Activated B cell treated with CpG ODN at 0.5 μM for 24 hours (primary cell): ENCODE results near the gene TFAM. TPM values are rescaled to one million over a fixed set of nuclear protein-coding genes. Genes with fewer than 3 reads are reported as not detected.
"Not testable (repeated sequence)": the region's sequence is repeated elsewhere in the genome, so short reads cannot be mapped to it uniquely, and the experiment has no call there.

Experiments
- ATAC-seq: fragments of 200-7000 bp; cut with Tn5 transposase; one replicate; pipeline ENCODE4 v1.10.0; 2021; ENCODE audit warnings: low read depth, mild to moderate bottlenecking, moderate library complexity
- CTCF ChIA-PET: fragments of 350-600 bp; sonication (Branson Sonifier 250); formaldehyde crosslinking; loops from one replicate; lab custom pipeline; 2021; ENCODE audit warnings: antibody characterized with exemption; lab: Charles Lee
- POLR2A ChIA-PET: fragments of 350-600 bp; sonication (Branson Sonifier 250); formaldehyde crosslinking; loops from one replicate; lab custom pipeline; 2021; ENCODE audit warnings: antibody characterized with exemption; lab: Charles Lee
- DNase-seq: peaks from one replicate; pipeline ENCODE4 v3.0.0; 2022
- H3K27ac Mint-ChIP-seq: one replicate; pipeline ENCODE4 v1.8.0; 2020; ENCODE audit warnings: mixed read lengths
- H3K27me3 Mint-ChIP-seq: one replicate; pipeline ENCODE4 v1.8.0; 2021; ENCODE audit warnings: mixed read lengths
- H3K36me3 Mint-ChIP-seq: one replicate; pipeline ENCODE4 v1.8.0; 2021; ENCODE audit warnings: low read depth, mixed read lengths
- H3K4me1 Mint-ChIP-seq: one replicate; pipeline ENCODE4 v1.8.0; 2021; ENCODE audit warnings: mixed read lengths
- H3K4me3 Mint-ChIP-seq: one replicate; pipeline ENCODE4 v1.8.0; 2020; ENCODE audit warnings: mild to moderate bottlenecking, mixed read lengths
- H3K9me3 Mint-ChIP-seq: one replicate; pipeline ENCODE4 v1.8.0; 2020; ENCODE audit warnings: mixed read lengths
- intact Hi-C: fragments of 100-400 bp; cut with micrococcal nuclease; formaldehyde crosslinking; loops from one replicate; pipeline ENCODE4 v1.15.1; 2024
- total RNA-seq: library from RNA; stranded (reverse); gene quantifications from 2 replicates; pipeline ENCODE4 v1.2.3, GENCODE V29; 2022
- TF ChIP-seq, protein P1 (sequence below): fragments of 200-600 bp; IDR thresholded peaks from one replicate; pipeline ENCODE4 v1.8.0; 2022; ENCODE audit warnings: antibody characterized with exemption, mild to moderate bottlenecking

Gene TFAM
- total RNA-seq, 1 donor from 2014 or later = 60.2 TPM

DNA sequence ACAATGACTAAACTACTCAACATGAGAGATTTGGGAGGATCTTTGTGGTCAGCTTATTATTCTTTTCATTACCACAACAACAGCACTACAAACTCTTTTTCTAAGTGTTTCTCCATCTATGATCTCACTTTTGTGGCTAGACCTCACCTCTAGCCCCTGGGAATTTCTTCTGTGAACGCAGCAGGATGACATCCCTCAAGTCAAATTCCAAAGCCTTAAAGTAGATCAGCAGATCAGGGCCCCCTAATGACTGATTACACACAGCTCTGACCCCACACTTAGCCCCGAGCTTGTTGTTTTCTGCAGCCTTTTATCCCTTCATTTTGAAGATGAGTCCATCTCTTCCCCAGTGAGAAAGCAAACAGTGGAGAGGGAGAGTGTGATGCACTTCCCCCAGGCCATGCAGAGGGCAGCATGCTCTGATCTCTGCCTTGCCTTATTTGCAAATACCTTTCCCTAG, 27.3 kb downstream of the TFAM start:
- no peaks in the 10 kb centered on the region for H3K9me3 Mint-ChIP-seq
- DNase-seq (no peak), ATAC-seq (no peak)
- H3K27ac Mint-ChIP-seq = no peak overlapping the region
- TF ChIP-seq, protein P1, sequence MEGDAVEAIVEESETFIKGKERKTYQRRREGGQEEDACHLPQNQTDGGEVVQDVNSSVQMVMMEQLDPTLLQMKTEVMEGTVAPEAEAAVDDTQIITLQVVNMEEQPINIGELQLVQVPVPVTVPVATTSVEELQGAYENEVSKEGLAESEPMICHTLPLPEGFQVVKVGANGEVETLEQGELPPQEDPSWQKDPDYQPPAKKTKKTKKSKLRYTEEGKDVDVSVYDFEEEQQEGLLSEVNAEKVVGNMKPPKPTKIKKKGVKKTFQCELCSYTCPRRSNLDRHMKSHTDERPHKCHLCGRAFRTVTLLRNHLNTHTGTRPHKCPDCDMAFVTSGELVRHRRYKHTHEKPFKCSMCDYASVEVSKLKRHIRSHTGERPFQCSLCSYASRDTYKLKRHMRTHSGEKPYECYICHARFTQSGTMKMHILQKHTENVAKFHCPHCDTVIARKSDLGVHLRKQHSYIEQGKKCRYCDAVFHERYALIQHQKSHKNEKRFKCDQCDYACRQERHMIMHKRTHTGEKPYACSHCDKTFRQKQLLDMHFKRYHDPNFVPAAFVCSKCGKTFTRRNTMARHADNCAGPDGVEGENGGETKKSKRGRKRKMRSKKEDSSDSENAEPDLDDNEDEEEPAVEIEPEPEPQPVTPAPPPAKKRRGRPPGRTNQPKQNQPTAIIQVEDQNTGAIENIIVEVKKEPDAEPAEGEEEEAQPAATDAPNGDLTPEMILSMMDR = no peak
- H3K27me3 Mint-ChIP-seq = peaks cover 7% of the 10 kb centered on the region
- H3K36me3 Mint-ChIP-seq = no peaks in the 10 kb centered on the region
- POLR2A ChIA-PET = no interaction called here
- no peaks in the 10 kb centered on the region for H3K4me1 Mint-ChIP-seq
- intact Hi-C loops = no loop called here
- CTCF ChIA-PET = no interaction called here
- no peak overlapping the region for H3K4me3 Mint-ChIP-seq

DNA sequence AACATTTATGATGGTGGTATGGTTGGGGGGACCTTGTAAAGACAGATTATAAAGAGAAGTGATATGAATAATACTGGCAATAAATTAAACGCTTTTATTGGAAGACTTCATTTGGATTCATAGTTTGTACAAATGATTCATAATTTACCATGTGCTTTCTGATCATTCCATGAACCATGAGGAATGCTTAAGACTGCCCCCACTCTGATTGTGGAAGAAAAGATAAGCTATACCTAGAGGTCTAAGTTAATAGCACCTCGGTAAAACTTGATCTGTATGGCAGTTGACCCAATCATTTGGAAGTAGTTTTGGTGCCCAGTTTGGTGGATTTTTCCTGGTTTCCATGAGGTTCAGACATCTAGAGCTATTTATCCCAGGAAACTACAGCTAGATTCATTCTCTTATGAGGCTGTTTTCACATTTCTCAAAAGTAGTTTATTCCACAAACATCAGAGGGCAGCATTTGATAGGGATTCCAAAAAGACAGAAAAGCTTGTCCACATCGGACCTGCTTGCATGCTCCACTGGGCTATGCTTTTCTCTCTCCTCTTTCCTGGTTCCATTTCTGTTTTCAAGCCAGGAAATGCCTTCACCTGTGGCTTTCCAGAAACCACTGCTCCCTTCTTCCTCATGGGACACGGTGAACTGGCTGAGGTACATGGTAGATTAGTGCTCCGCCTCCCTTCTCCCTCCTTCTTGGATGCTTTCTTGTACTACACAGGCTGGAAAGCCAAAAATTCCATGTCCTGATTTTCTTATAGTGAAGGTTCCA, 29.2 kb downstream of the TFAM start:
- Mint-ChIP-seq H3K36me3 (no peaks in the 10 kb centered on the region), H3K27me3 (peaks cover 7% of the 10 kb centered on the region), H3K9me3 (no peaks in the 10 kb centered on the region), H3K4me1 (no peaks in the 10 kb centered on the region), H3K27ac (no peak overlapping the region), H3K4me3 (no peak overlapping the region)
- ATAC-seq = no peak
- ChIA-PET CTCF (interaction anchor here (1.4 kb wide), 1 partner anchor 114 kb away, joined by 3 read pairs; no protein-coding TSS in a partner anchor), POLR2A (no interaction called here)
- DNase-seq = no peak
- TF ChIP-seq, protein P1 = no peak
- intact Hi-C loops = no loop called here

DNA sequence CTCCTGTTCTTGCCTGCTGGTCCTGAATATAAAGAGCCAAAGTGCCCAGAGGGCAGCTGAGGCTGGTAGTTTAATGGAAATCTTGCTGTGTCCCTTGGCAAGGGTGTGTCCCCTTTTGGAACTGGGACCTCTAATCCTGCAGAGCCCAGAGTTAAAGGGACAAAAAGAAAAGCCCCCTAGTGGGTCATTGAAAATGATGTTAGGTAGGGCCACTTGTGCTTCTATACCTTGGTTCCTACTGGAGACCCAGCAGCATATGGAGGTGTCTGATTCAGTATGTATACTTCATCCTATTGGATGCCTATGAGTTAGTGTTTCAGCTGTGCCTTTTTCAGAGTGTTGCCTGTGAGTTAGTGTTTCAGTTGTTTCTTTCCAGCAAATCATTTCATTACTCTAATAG, 30.5 kb downstream of the TFAM start:
- CTCF ChIA-PET = no interaction called here
- POLR2A ChIA-PET = no interaction called here
- H3K27ac Mint-ChIP-seq = no peak overlapping the region

DNA sequence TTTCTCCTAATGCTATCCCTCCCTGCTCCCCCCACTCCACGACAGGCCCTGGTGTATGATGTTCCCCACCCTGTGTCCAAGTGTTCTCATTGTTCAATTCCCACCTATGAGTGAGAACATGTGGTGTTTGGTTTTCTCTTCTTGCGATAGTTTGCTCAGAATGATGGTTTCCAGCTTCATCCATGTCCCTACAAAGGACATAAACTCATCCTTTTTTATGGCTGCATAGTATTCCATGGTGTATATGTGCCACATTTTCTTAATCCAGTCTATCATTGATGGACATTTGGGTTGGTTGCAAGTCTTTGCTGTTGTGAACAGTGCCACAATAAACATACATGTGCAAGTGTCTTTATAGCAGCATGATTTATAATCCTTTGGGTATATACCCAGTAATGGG, 32.7 kb downstream of the TFAM start:
- intact Hi-C loops, DNase-seq, H3K36me3 Mint-ChIP-seq, POLR2A ChIA-PET, H3K27ac Mint-ChIP-seq, H3K9me3 Mint-ChIP-seq, ATAC-seq, H3K4me1 Mint-ChIP-seq, CTCF ChIA-PET, H3K4me3 Mint-ChIP-seq: not testable (repeated sequence)
- peaks cover 12% of the 10 kb centered on the region for H3K27me3 Mint-ChIP-seq

More for the DNA sequence above, 30.5 kb downstream of the TFAM start:
- TF ChIP-seq, protein P1 = no peak
- Mint-ChIP-seq H3K4me3 (no peak overlapping the region), H3K36me3 (no peaks in the 10 kb centered on the region), H3K9me3 (no peaks in the 10 kb centered on the region), H3K4me1 (no peaks in the 10 kb centered on the region), H3K27me3 (peaks cover 8% of the 10 kb centered on the region)
- DNase-seq (no peak), ATAC-seq (no peak)
- intact Hi-C loops = no loop called here

DNA sequence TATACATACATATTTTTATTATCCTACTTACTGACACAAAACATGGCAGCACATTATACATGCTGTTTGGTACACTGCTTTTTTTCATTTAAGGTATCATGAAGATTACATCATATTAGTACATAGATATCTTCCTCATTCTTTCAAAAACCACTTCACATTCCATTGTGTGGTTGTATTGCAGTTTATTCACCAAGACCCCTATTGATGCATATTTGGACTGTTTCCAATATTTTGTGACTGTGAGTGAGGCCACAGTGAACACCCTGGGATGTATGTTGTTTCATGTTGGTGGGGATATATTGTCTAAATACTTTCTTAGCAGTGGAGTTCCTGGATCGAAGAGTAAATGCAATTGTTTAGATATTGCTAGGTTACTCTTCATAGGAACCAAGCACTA, 39.0 kb downstream of the TFAM start:
- no peak for ATAC-seq
- peaks cover 7% of the 10 kb centered on the region for H3K27me3 Mint-ChIP-seq
- no peaks in the 10 kb centered on the region for H3K36me3 Mint-ChIP-seq
- H3K4me3 Mint-ChIP-seq = no peak overlapping the region
- intact Hi-C loops = no loop called here
- H3K27ac Mint-ChIP-seq = no peak overlapping the region
- no peaks in the 10 kb centered on the region for H3K4me1 Mint-ChIP-seq
- CTCF ChIA-PET = no interaction called here
- H3K9me3 Mint-ChIP-seq = peaks cover 6% of the 10 kb centered on the region
- POLR2A ChIA-PET = no interaction called here
- TF ChIP-seq, protein P1 = no peak
- DNase-seq = no peak

DNA sequence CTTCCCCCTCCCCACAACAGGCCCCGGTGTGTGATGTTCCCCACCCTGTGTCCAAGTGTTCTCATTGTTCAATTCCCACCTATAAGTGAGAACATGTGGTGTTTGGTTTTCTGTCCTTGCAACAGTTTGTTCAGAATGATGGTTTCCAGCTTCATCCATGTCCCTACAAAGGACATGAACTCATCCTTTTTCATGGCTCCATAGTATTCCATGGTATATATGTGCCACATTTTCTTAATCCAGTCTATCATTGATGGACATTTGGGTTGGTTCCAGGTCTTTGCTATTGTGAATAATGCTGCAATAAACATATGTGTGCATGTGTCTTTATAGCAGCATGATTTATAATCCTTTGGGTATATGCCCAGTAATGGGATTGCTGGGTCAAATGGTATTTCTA, 43.2 kb downstream of the TFAM start:
- H3K4me1 Mint-ChIP-seq, CTCF ChIA-PET, H3K9me3 Mint-ChIP-seq, H3K27ac Mint-ChIP-seq, ATAC-seq, POLR2A ChIA-PET, H3K27me3 Mint-ChIP-seq, intact Hi-C loops, H3K36me3 Mint-ChIP-seq, DNase-seq, H3K4me3 Mint-ChIP-seq: not testable (repeated sequence)
